Bronchial epithelial cell (primary cell): ENCODE measurements around the gene KDM4C. TPM values are rescaled to one million over a fixed set of nuclear protein-coding genes. Genes with fewer than 3 reads are reported as not detected.
A peak's percentile ranks its signal among the peaks of the same experiment; 100 is the strongest.

Source experiments
- DNase-seq: peaks from one replicate; pipeline ENCODE4 v3.0.0-alpha.2; 2010; ENCODE audit warnings: low read depth
- FAIRE-seq: peaks from 2 replicates; lab custom pipeline; 2011; peaks lifted over from hg19 to GRCh38; lab: Jason Lieb, UNC
- H3K27me3 ChIP-seq: 2 replicates; pipeline ENCODE4 v1.5.1; 2011; ENCODE audit warnings: low read length; ENCODE audit not compliant: control insufficient read depth, insufficient read depth
- H3K36me3 ChIP-seq: 2 replicates; pipeline ENCODE4 v1.5.1; 2011; ENCODE audit warnings: low read length; ENCODE audit not compliant: control insufficient read depth, insufficient read depth
- H3K4me3 ChIP-seq: 2 replicates; pipeline ENCODE4 v1.5.1; 2011; ENCODE audit warnings: mild to moderate bottlenecking, low read depth, low read length, control low read depth
- CTCF ChIP-seq: IDR thresholded peaks from 2 replicates; pipeline ENCODE4 v1.5.1; 2011; ENCODE audit warnings: mild to moderate bottlenecking, moderate library complexity, low read length, control low read depth, inconsistent platforms; ENCODE audit not compliant: insufficient read depth, severe bottlenecking
- total RNA-seq: library from RNA; depleted of rRNA; stranded (reverse); fragments of >200 nt; gene quantifications from 2 replicates; pipeline ENCODE4 v1.2.1, GENCODE V29; 2014

The KDM4C gene
- total RNA-seq, 1 donor from 2014 or later = 36.6 TPM

- H3K27me3 ChIP-seq = no peaks in the 10 kb centered on the region
- H3K4me3 ChIP-seq = no peak overlapping the region
- H3K36me3 ChIP-seq = peaks cover 4% of the 10 kb centered on the region
- DNase-seq (no peak), FAIRE-seq (no peak)
- no peak for TF ChIP-seq CTCF
Observed at GRCh38 chr9:7161469-7161868, 403.7 kb downstream of the KDM4C start.

GRCh38 chr9:7163932-7164331 lies 406.2 kb downstream of the KDM4C start:
- no peaks in the 10 kb centered on the region for H3K27me3 ChIP-seq
- H3K36me3 ChIP-seq = peaks cover 4% of the 10 kb centered on the region
- H3K4me3 ChIP-seq = no peak overlapping the region
- FAIRE-seq (no peak), DNase-seq (no peak)
- no peak for TF ChIP-seq CTCF

GRCh38 chr9:7164440-7165330 lies 406.9 kb downstream of the KDM4C start:
- DNase-seq (no peak), FAIRE-seq (no peak)
- TF ChIP-seq CTCF = no peak
- peaks cover 4% of the 10 kb centered on the region for H3K36me3 ChIP-seq
- no peaks in the 10 kb centered on the region for H3K27me3 ChIP-seq
- no peak overlapping the region for H3K4me3 ChIP-seq

GRCh38 chr9:7165331-7165975 lies 407.7 kb downstream of the KDM4C start:
- H3K36me3 ChIP-seq = peaks cover 4% of the 10 kb centered on the region
- no peak for TF ChIP-seq CTCF
- FAIRE-seq (peak; percentile 80), DNase-seq (no peak)
- H3K4me3 ChIP-seq = no peak overlapping the region
- H3K27me3 ChIP-seq = no peaks in the 10 kb centered on the region

GRCh38 chr9:7166074-7166473 lies 408.3 kb downstream of the KDM4C start:
- Histone ChIP-seq H3K27me3 (no peaks in the 10 kb centered on the region), H3K4me3 (no peak overlapping the region), H3K36me3 (peaks cover 3% of the 10 kb centered on the region)
- no peak for FAIRE-seq
- no peak for DNase-seq
- no peak for TF ChIP-seq CTCF
